ENCODE measurements around the gene PPM1G. TPM values are rescaled to one million over a fixed set of nuclear protein-coding genes. Genes with fewer than 3 reads are reported as not detected.

PPM1G gene
- total RNA-seq, 1 donor from 2014 or later, result 56.7 TPM

DNA sequence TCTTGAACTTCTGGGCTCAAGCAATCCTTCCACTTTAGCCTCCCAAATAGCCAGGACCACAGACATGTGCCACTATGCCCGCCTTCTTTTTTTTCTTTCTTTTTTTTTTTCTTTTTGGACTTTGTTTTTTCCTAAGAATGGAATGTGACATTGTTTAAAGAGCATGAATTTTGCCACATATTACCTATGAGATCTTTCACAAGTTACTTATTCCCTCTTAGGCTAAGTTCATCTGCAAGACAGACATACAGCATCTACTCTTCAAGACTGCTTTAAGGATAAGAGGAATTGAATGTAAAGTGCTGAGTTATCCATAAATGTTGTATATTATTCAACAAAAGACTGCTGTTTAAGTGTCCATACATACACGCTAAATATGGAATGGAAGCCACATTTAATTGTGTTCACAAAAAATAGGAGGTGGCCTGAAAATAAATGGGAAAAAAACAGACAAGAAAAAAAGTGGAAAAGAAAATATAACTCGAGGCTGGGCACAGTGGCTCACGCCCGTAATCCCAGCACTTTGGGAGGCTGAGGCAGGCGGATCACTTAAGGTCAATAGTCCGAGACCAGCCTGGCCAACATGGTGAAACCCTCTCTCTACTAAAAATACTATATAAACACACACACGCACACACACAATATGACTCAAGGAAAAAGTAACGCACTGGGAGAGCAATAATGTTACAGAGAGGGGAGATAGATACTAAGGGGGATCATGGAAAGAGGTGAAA, 3.2 kb upstream of the PPM1G start:
- DNase-seq (ENCODE audit: low spot score), result no peak

DNA sequence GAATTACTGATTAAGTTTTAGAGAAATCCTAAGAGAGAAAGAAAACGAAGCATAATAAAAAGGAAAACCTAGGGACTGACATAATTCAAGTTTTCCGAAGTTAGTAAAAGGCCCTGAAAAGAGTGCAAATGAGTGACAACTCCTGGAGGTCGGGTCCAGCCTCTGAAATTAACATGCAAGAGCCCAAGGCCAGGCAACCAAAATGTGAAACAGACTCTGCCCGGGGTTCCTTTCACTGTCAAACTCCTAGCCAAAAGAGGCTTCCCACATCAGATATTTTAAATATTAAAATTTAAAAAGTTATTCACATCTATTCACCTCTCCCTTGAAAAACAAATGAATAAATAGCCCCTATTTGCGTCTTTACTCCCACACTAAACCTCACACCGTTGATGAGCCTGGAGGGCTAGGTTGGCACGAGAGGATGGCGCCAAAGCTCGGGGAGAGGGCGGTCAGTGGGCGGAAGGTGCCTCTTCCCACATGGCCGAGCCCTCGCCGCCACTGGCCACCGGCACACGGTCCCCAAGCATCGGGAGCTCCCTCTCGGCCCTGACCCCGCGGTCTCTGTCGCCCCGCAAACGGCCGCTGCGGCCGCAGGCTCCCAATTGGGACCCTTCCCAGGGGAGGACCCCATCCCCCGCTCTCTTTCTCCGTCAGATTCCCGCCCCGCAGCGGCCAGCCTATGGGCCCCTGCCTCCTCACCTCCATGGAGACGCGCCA, 630 bp downstream of the PPM1G start:
- DNase-seq (ENCODE audit: low spot score), result no peak

GRCh38 chr2:27407798-27408491, 1.4 kb downstream of the PPM1G start:
- DNase-seq (ENCODE audit: low spot score), result no peak

DNA sequence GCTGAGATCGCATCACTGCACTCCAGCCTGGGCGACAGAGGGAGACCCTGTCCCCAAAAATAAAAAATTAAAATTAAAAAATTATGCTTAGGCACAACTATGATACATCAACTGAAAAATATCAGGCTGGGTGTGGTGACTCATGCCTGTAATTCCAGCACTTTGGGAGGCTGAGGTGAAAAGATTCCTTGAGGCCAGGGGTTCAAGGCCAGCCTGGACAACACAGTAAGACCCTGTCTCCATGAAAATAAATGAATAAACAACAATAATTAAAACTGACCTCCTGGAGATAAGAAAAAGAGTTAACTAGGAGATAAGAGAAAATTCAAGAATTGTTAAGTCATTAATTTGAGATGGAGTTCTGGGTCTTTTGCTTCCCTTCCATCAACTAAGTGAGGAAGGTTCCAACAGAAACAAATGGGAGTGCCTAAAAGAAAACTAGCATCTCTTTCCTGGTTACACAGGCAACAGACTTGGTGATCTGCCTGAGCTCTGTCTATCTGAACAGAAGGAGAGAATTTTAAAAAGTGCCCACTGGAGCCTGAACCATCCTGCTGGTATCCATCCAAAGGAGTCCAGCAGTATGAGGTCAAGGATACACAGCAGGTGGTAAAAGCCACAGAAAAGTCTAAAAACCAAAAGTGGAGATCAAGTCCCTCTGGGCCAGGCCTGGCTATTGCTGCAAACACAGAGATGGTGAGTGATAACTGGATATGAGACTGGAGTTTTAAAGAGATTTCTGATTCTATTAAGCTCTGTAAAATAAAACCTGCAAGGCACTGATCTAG, 8.8 kb downstream of the PPM1G start:
- no peak for DNase-seq (ENCODE audit: low spot score)

- no peak for DNase-seq (ENCODE audit: low spot score)
Observed at GRCh38 chr2:27398962-27399361, 10.4 kb downstream of the PPM1G start.

DNA sequence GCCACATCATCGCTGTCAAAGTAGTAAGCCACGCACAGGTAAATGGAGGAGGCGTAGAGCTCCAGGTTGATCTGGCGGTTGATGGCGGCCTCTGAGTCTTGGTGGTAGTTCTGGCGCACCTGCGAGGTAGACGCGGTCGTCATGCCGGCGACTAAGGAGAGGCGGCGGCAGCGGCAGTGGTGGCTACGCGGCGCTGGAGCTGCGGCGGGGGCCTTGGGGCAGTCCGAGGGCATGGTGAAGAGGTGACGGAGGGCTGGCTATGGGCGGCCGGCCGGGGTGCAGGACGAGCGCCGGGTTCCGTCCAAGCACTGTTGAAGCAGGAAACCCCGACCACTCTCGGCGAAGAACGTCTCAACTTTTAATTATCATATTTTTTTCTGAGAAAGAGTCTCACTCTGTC, 16.2 kb downstream of the PPM1G start:
- no peak for DNase-seq (ENCODE audit: low spot score)

DNA sequence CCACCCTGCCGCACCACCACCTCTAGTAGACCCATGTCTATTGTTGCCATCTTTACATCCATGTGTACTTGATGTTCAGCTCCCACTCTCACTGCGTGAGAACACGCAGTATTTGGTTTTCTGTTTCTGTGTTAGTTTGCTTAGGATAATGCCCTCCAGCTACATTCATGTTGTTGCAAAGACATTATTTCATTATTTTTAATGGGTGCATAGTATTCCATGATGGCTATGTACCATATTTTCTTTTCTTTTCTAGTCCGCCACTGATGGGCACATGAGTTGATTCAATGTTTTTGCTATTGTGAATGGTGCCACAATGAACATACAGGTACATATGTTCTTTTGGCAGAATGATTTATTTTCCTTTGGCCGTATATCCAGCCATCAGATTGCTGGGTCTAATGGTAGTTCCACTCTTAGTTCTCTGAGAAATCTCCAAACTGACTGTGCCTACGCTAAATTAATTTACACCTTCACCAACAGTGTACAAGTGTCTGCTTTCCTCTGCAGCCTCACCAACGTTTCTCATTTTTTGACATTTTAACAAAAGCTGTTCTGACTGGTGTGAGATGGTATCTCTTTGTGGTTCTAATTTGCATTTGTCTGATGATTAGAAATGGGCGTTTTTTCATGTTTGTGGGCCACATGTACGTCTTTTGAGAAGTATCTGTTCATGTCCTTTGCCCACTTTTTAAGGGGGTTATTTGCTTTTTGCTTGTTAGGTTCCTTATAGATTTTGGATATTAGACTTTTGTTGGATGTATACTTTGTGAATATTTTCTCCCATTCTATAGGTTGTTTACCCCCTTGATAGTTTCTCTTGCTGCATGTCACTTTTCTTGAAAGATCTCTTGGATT, 18.3 kb downstream of the PPM1G start:
- no peak for DNase-seq (ENCODE audit: low spot score)

DNA sequence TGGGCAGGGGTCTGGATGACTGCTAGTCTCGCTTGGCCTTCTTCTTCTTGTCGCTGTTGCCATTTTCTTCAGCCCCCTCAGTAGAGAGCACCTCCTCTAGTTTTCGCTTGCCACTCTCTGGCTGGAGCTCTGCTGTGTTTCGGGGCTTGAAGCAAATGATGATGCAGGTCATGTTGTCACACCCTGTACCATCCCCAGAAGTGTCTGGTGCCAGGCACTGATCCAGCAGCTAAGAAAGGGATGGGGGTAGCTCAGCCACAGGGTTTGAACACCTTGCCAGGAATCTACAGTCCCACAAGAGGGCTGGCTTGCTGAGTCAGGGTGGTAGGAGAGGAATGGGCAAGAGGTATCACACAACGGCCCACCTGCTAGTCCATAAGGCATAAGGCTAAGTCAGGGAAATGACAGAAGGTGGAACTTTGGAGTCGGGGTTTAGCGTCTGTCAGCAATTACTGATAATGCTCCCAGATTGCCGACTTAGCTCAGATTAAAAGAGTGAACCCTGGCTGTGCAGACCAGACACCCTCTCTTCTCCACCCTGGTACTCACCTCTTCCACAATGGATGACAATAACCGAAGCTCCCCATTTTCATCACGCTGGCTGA, 27.7 kb downstream of the PPM1G start:
- no peak for DNase-seq (ENCODE audit: low spot score)

DNA sequence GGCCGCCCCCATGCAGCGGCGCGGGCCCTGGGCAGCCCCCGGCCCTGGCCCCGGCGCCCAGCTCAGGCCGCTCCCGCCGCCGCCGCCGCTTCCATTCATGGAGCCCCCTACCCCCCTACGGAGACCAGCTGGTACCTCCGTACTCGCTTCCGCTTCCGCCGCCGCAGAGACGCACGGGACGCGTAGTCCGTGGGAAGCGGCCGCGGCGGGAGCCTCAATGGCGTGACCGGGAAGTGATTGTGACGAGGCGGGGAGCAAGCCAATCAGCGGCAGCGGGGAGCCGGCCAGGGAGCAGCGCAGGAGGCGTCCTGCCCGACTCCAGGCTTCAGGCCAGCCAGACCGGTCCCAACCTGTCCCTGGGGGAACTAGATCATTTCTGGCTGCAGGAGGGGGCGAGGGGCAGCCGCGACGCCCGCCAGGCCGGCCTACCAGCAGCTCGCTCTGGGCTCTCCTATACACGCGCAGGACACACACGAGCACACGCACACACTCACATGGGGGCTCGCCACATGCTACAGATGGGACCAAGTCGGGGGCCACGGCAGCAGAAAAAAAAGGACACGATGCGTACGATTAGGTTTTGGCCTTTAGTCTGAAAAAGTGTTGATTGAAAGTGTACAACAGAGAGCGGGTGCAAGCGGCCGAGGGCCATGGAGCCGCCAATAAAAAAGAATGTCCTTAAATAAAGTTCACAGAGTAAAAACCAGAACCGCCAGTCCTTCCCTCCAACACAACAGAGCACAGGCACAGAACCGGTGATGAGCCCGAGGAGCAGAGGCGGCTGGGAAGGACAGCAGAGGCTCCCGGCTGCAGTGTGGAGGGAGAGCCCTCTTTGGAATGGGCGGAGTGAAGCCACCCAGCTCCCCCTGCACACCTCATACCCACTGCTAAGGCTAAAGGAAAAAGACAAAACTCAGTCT, 28.5 kb downstream of the PPM1G start, which contains the start of gene ZNF513:
TSS of gene ZNF513 (minus strand) at position 109 of the 920 bp plus-strand sequence. CDS start 208 bp downstream, outside the sequence.
- DNase-seq (ENCODE audit: low spot score), result peak; percentile 96

DNA sequence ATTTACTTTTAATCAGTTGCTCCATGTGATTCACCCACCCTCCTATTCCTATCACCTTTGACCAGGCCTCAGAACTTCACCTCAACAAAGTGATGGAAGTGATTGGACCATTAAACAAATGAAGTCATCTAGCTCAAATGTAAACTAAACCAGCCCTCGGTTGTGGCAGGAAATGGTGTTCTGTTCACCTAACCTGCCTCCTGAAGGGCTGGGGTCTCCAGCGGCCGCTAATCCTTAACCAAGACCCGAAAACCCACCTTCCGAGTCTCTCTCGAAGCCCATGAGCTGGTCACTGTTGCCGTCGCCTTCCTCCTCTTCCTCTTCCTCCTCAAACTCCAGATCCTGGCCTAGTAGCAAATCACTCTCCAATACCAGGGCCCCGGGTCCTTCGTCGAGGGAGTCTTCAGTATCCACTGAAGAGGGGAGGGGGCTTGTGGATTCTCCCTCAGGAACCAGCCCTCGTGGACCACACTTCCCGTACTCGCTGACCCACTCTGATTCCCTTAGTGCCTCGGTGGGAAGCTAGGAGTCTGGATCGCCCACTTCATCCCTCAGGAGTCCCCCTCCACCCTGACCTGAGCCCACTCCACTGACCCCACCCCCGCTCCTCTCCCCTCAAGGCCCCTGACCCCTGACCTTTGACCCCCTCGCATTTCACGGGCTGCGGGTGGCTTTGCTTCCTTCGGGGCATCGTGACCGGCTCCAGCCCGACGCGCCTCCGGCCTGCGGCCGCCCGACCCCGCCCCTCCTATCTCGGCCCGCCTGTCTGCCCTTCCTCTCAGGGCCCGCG, 29.4 kb downstream of the PPM1G start:
- peak; percentile 59 for DNase-seq (ENCODE audit: low spot score)

- no peak for DNase-seq (ENCODE audit: low spot score)
Observed at GRCh38 chr2:27379383-27379835, 30.0 kb downstream of the PPM1G start.

- DNase-seq (ENCODE audit: low spot score), result no peak
Observed at GRCh38 chr2:27378809-27379290, 30.5 kb downstream of the PPM1G start.

DNA sequence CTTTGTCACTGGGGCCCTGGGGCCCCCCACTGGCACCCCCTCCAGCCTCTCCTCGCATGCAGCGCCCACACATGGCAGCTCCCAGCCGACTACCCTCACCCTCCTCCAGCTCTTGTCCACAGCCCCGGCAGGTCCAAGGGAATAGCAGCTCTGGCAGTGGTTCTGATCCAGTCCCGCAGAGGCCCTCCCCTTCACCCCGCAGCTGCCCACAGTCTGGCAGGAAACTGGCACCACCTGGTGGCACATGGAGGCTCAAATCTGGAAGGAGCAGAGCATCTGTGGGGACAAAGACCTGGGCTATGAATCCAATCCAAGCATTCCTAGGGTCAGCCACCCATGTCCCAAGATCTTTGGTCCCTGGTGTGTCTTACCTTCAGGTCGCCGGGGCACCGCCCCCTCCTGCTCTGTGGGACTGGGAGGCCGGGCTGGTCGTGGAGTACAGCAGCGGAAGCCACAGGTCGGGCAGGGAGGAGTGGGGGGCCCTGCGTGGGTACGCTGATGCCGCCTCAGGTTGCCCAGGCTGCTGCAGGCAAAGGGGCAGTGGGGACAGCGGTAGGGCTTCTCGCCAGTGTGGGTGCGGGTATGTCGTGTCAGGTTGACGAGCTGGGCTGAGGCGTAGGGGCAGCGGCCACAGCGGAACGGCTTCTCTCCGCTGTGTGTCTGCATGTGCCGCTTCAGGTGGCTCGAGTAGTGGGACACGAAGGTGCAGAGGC, 31.1 kb downstream of the PPM1G start:
- no peak for DNase-seq (ENCODE audit: low spot score)

DNA sequence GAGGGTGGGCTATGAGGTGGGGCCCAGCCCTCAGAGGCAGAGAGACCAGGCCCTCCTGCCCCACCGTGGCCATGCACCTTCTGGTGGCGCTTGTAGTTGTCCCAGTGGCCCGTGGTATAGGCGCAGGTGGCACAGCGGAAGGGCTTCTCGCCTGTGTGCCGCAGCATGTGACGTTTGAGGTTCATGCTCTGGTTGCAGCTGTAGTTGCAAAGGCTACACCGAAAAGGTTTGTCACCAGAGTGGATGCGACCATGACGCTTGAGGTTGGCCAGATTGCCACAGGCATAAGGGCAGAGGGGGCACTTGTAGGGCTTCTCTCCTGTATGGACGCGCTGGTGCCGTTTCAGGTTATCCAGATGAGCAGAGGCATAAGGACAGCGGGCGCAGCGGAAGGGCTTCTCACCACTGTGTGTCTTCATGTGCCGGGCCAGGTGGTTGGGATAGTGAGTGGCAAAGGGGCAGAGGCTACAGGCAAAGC, 31.7 kb downstream of the PPM1G start:
- no peak for DNase-seq (ENCODE audit: low spot score)

GRCh38 chr2:27376866-27377617, 32.3 kb downstream of the PPM1G start:
- no peak for DNase-seq (ENCODE audit: low spot score)

DNA sequence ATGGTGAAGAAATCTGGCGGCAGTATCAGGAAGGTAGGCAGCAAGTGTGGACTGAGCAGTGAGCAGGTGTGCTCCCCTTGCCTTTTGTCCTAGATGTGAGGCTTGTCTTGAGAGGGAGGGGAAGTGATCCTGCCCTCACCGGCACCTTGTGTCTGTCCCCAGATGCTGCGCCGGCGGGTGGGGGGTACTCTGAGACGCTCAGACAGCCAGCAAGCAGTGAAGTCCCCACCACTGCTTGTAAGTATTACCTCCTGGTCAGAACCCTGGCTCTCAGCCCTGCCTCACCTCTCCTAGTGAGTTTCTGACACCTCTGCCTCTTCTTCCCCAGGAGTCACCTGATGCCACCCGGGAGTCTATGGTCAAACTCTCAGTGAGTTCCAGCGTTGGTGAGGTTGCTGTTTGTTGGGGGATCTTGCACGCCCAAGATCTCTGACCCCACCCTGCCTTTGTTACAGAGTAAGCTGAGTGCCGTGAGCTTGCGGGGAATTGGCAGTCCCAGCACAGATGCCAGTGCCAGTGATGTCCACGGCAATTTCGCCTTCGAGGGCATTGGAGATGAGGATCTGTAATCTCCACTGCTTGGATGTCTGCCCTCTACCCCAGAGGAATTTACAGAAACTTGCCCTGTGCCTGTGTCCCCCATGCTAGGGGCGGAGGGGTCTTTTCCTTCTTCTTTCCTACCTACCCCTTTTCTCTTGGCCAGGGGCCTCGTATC, 33.1 kb downstream of the PPM1G start:
- DNase-seq (ENCODE audit: low spot score), result no peak

Measured in mucosa of gallbladder (tissue), 1 donor.